Medulla oblongata (tissue), 1 donor: Measurements from ENCODE around the gene CAPS2.

Source experiments
- DNase-seq: peaks from one replicate; pipeline ENCODE4 v3.0.0-alpha.2; 2015; ENCODE audit errors: extremely low spot score

CAPS2 gene

GRCh38 chr12:75305412-75306332 is 24.5 kb downstream of the CAPS2 start:
- DNase-seq: no peak

GRCh38 chr12:75302781-75303180 is 27.3 kb downstream of the CAPS2 start:
- DNase-seq: no peak

- DNase-seq: no peak
Observed at GRCh38 chr12:75302225-75302624, 27.9 kb downstream of the CAPS2 start.

- no peak for DNase-seq
Observed at GRCh38 chr12:75294797-75295196, 35.3 kb downstream of the CAPS2 start.

GRCh38 chr12:75294336-75294735 is 35.8 kb downstream of the CAPS2 start:
- no peak for DNase-seq

- no peak for DNase-seq
Observed at GRCh38 chr12:75291014-75291413, 39.1 kb downstream of the CAPS2 start.

- peak; percentile 9 for DNase-seq
Observed at GRCh38 chr12:75289753-75290152, 40.4 kb downstream of the CAPS2 start.

GRCh38 chr12:75288860-75289259 is 41.3 kb downstream of the CAPS2 start:
- no peak for DNase-seq

- no peak for DNase-seq
Observed at GRCh38 chr12:75275702-75276101, 54.4 kb downstream of the CAPS2 start.

- no peak for DNase-seq
Observed at GRCh38 chr12:75271576-75271975, 58.5 kb downstream of the CAPS2 start.

- DNase-seq: no peak
Observed at GRCh38 chr12:75270157-75270556, 60.0 kb downstream of the CAPS2 start.

- no peak for DNase-seq
Observed at GRCh38 chr12:75269209-75269608, 60.9 kb downstream of the CAPS2 start.

- DNase-seq: no peak
Observed at GRCh38 chr12:75260316-75260715, 69.8 kb downstream of the CAPS2 start.

- DNase-seq: no peak
Observed at GRCh38 chr12:75259143-75259542, 71.0 kb downstream of the CAPS2 start.

GRCh38 chr12:75257510-75257909 is 72.6 kb downstream of the CAPS2 start:
- DNase-seq: no peak

- no peak for DNase-seq
Observed at GRCh38 chr12:75245108-75245507, 85.0 kb downstream of the CAPS2 start.

- no peak for DNase-seq
Observed at GRCh38 chr12:75239987-75240386, 90.1 kb downstream of the CAPS2 start.

GRCh38 chr12:75236206-75236605 is 93.9 kb downstream of the CAPS2 start:
- no peak for DNase-seq

GRCh38 chr12:75227132-75227531 is 103.0 kb downstream of the CAPS2 start:
- DNase-seq: no peak
